PC-9 (cell line): ENCODE data around the gene RXFP2. TPM values are rescaled to one million over a fixed set of nuclear protein-coding genes. Genes with fewer than 3 reads are reported as not detected.

Source experiments
- BruUV-seq: library from RNA; stranded (reverse); fragments of 400-500 nt; replicated peaks from 2 replicates; lab custom pipeline; 2021; lab: Mats Ljungman, UMichigan
- CTCF ChIA-PET: fragments of 300-600 bp; sonication (Branson Sonifier 250); formaldehyde crosslinking; loops from one replicate; lab custom pipeline; 2022; ENCODE audit warnings: antibody characterized with exemption; lab: Charles Lee
- POLR2A ChIA-PET: fragments of 300-600 bp; sonication (Branson Sonifier 250); formaldehyde crosslinking; loops from one replicate; lab custom pipeline; 2022; ENCODE audit warnings: antibody characterized with exemption; ENCODE audit not compliant: unreplicated experiment; lab: Charles Lee
- DNase-seq, 2 experiments: peaks; one replicate each; pipeline versions ENCODE4 v3.0.0 to v3.0.0-alpha.2; 2015 to 2022; ENCODE audit warnings: mixed read lengths in 1 of 2
- H2AFZ ChIP-seq: fragments of 200-600 bp; sonication (generic); 2 replicates; pipeline ENCODE4 v1.8.1; 2017; ENCODE audit warnings: antibody characterized with exemption
- H3F3A ChIP-seq: fragments of 200-600 bp; sonication (generic); 2 replicates; pipeline ENCODE4 v1.8.1; 2017; ENCODE audit warnings: antibody characterized with exemption, mild to moderate bottlenecking, low read depth; ENCODE audit not compliant: insufficient read depth
- H3K27ac ChIP-seq: fragments of 200-600 bp; sonication (generic); 2 replicates; pipeline ENCODE4 v1.6.1; 2016; ENCODE audit warnings: mixed run types
- H3K27me3 ChIP-seq: fragments of 200-600 bp; sonication (generic); 2 replicates; pipeline ENCODE4 v1.6.1; 2016; ENCODE audit warnings: low read depth, mixed run types; ENCODE audit not compliant: insufficient read depth
- H3K36me3 ChIP-seq: fragments of 200-600 bp; sonication (generic); 2 replicates; pipeline ENCODE4 v1.6.1; 2016; ENCODE audit warnings: low read depth, mixed run types
- H3K4me1 ChIP-seq: fragments of 200-600 bp; sonication (generic); replicated peaks from 2 replicates; pipeline ENCODE4 v1.6.1; 2016; ENCODE audit warnings: mixed run types; ENCODE audit not compliant: insufficient read depth
- H3K4me2 ChIP-seq: fragments of 200-600 bp; sonication (generic); 2 replicates; pipeline ENCODE4 v1.6.1; 2017; ENCODE audit warnings: mixed run types
- H3K4me3 ChIP-seq: fragments of 200-600 bp; sonication (generic); 2 replicates; pipeline ENCODE4 v1.6.1; 2016; ENCODE audit warnings: mixed run types
- H3K79me2 ChIP-seq: fragments of 200-600 bp; sonication (generic); 2 replicates; pipeline ENCODE4 v1.6.1; 2017; ENCODE audit warnings: low read depth, mixed run types
- H3K9me2 ChIP-seq: fragments of 200-600 bp; sonication (generic); 2 replicates; pipeline ENCODE4 v1.8.1; 2017; ENCODE audit warnings: mild to moderate bottlenecking; ENCODE audit not compliant: insufficient read depth
- H3K9me3 ChIP-seq: fragments of 200-600 bp; sonication (generic); 2 replicates; pipeline ENCODE4 v1.8.1; 2016; ENCODE audit warnings: low read depth; ENCODE audit not compliant: insufficient read depth
- H4K20me1 ChIP-seq: fragments of 200-600 bp; sonication (generic); 2 replicates; pipeline ENCODE4 v1.8.1; 2017; ENCODE audit not compliant: insufficient read depth
- CTCF ChIP-seq: fragments of 200-600 bp; sonication (generic); conservative IDR thresholded peaks from 2 replicates; pipeline ENCODE4 v1.6.1; 2017; ENCODE audit warnings: mixed run types, antibody characterized with exemption, mild to moderate bottlenecking, moderate library complexity
- EZH2 ChIP-seq: fragments of 200-600 bp; sonication (generic); IDR thresholded peaks from 2 replicates; pipeline ENCODE4 v1.8.0; 2017; ENCODE audit warnings: antibody characterized with exemption, low read depth
- intact Hi-C: fragments of 100-400 bp; cut with micrococcal nuclease; formaldehyde crosslinking; loops from one replicate; pipeline ENCODE4 v1.10.0; 2022; ENCODE audit not compliant: unreplicated experiment
- total RNA-seq: library from RNA; stranded (reverse); gene quantifications from 2 replicates; pipeline ENCODE4 v1.2.3, GENCODE V29; 2021

The RXFP2 gene
- total RNA-seq, 1 experiment from 2014 or later, result not detected

GRCh38 chr13:31849206-31849605 is 109.9 kb downstream of the RXFP2 start:
- Histone ChIP-seq H2AFZ (no peak overlapping the region), H3K36me3 (no peaks in the 10 kb centered on the region), H3K9me2 (no peaks in the 10 kb centered on the region), H3K79me2 (no peaks in the 10 kb centered on the region), H3K4me1 (no peaks in the 10 kb centered on the region; the same call in 1 of the 2 replicates), H3K9me3 (no peaks in the 10 kb centered on the region), H4K20me1 (no peaks in the 10 kb centered on the region), H3F3A (no peaks in the 10 kb centered on the region), H3K4me2 (no peak overlapping the region), H3K4me3 (no peak overlapping the region), H3K27me3 (peaks cover 65% of the 10 kb centered on the region), H3K27ac (no peak overlapping the region)
- no peak for DNase-seq
- POLR2A ChIA-PET, result no interaction called here
- intact Hi-C loops, result no loop called here
- TF ChIP-seq CTCF, result no peak
- TF ChIP-seq EZH2, result no peak
- BruUV-seq, result no TSS peak
- CTCF ChIA-PET, result no interaction called here

- Histone ChIP-seq H3K4me1 (no peaks in the 10 kb centered on the region; the same call in 1 of the 2 replicates), H3K36me3 (no peaks in the 10 kb centered on the region), H3F3A (no peaks in the 10 kb centered on the region), H4K20me1 (no peaks in the 10 kb centered on the region), H3K4me3 (no peak overlapping the region), H2AFZ (no peak overlapping the region), H3K27me3 (peaks cover 58% of the 10 kb centered on the region), H3K9me3 (no peaks in the 10 kb centered on the region), H3K4me2 (no peak overlapping the region), H3K27ac (no peak overlapping the region), H3K79me2 (no peaks in the 10 kb centered on the region), H3K9me2 (no peaks in the 10 kb centered on the region)
- POLR2A ChIA-PET, result no interaction called here
- CTCF ChIA-PET, result interaction anchor here (0.5 kb wide), 1 partner anchor 54 kb away, joined by 3 read pairs; no protein-coding TSS in a partner anchor
- no peak for DNase-seq
- TF ChIP-seq EZH2 (no peak), CTCF (no peak)
- BruUV-seq, result no TSS peak
- intact Hi-C loops, result no loop called here
Observed at GRCh38 chr13:31850041-31850555, 110.8 kb downstream of the RXFP2 start.

GRCh38 chr13:31851216-31851615 is 111.9 kb downstream of the RXFP2 start:
- no peaks in the 10 kb centered on the region for H3K36me3 ChIP-seq
- no peak overlapping the region for H3K27ac ChIP-seq
- H3K4me3 ChIP-seq, result no peak overlapping the region
- peaks cover 55% of the 10 kb centered on the region for H3K27me3 ChIP-seq
- no peaks in the 10 kb centered on the region for H3F3A ChIP-seq
- no peak overlapping the region for H2AFZ ChIP-seq
- intact Hi-C loops, result no loop called here
- no TSS peak for BruUV-seq
- no peaks in the 10 kb centered on the region for H3K9me2 ChIP-seq
- no peaks in the 10 kb centered on the region; the same call in 1 of the 2 replicates for H3K4me1 ChIP-seq
- ChIA-PET CTCF (no interaction called here), POLR2A (no interaction called here)
- H3K79me2 ChIP-seq, result no peaks in the 10 kb centered on the region
- DNase-seq, result no peak
- TF ChIP-seq CTCF (no peak), EZH2 (no peak)
- no peak overlapping the region for H3K4me2 ChIP-seq
- H3K9me3 ChIP-seq, result no peaks in the 10 kb centered on the region
- H4K20me1 ChIP-seq, result no peaks in the 10 kb centered on the region
